OCI-LY3 (cell line): ENCODE data around the gene TMEM255B.

ENCODE experiments used
- CTCF ChIP-seq: fragments of 200-600, 300-600 bp; sonication (generic); IDR thresholded peaks from 2 replicates; pipeline ENCODE4 v1.5.1; 2014; ENCODE audit warnings: antibody characterized with exemption, low read length, low read depth
- EZH2phosphoT487 ChIP-seq: fragments of 200-600 bp; shearing (Covaris generic); IDR thresholded peaks from 2 replicates; pipeline ENCODE4 v1.6.1; 2018; ENCODE audit warnings: antibody characterized with exemption, mixed run types, low read depth

GRCh38 chr13:113775451-113776145 lies 16.6 kb downstream of the TMEM255B start:
- TF ChIP-seq CTCF (no peak), EZH2phosphoT487 (no peak)
